Subcutaneous adipose tissue (tissue), 4 donors: ENCODE data around the gene CDKN2B-AS1. TPM values are rescaled to one million over a fixed set of nuclear protein-coding genes. Genes with fewer than 3 reads are reported as not detected.

Experiments
- total RNA-seq, 4 donors: library from RNA; depleted of rRNA; stranded (reverse); fragments of >200 nt; gene quantifications; one replicate each; pipeline ENCODE4 v1.1.0, GENCODE V29; 2016
- TF ChIP-seq, protein P1 (sequence below): fragments of 450-650 bp; IDR thresholded peaks from one replicate; pipeline ENCODE4 v1.5.1; 2016; ENCODE audit warnings: low read depth, mild to moderate bottlenecking, control low read depth, antibody characterized with exemption, moderate library complexity

Gene CDKN2B-AS1
- 1 to 10 TPM in 1 of 4 donors, not detected in 3; 6.1 TPM for total RNA-seq

DNA sequence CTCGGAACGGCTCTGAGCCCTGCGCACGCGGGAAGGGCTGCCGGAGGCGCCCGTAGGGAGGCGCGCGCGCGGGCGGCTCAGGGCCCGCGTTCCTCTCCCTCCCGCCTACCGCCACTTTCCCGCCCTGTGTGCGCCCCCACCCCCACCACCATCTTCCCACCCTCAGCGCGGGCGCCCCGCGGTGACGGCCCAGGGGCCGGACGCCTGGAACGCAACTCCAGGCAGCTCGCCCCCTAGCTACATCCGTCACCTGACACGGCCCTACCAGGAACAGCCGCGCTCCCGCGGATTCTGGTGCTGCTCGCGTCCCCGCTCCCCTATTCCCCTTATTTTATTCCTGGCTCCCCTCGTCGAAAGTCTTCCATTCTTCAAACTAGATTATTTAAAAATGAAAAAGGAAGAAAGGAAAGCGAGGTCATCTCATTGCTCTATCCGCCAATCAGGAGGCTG is at the start of gene CDKN2B-AS1:
CDKN2B-AS1 (plus strand) TSS at position 236 of the 450 bp plus-strand sequence.
- TF ChIP-seq, protein P1, sequence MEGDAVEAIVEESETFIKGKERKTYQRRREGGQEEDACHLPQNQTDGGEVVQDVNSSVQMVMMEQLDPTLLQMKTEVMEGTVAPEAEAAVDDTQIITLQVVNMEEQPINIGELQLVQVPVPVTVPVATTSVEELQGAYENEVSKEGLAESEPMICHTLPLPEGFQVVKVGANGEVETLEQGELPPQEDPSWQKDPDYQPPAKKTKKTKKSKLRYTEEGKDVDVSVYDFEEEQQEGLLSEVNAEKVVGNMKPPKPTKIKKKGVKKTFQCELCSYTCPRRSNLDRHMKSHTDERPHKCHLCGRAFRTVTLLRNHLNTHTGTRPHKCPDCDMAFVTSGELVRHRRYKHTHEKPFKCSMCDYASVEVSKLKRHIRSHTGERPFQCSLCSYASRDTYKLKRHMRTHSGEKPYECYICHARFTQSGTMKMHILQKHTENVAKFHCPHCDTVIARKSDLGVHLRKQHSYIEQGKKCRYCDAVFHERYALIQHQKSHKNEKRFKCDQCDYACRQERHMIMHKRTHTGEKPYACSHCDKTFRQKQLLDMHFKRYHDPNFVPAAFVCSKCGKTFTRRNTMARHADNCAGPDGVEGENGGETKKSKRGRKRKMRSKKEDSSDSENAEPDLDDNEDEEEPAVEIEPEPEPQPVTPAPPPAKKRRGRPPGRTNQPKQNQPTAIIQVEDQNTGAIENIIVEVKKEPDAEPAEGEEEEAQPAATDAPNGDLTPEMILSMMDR: no peak

GRCh38 chr9:21945606-21946005 is 49.0 kb upstream of the CDKN2B-AS1 start:
- TF ChIP-seq, protein P1: no peak

- TF ChIP-seq, protein P1: no peak
Measured at GRCh38 chr9:21958833-21959232, 35.8 kb upstream of the CDKN2B-AS1 start.

- TF ChIP-seq, protein P1: no peak
Measured at GRCh38 chr9:21961569-21961968, 33.0 kb upstream of the CDKN2B-AS1 start.

GRCh38 chr9:21964925-21965385 is 29.6 kb upstream of the CDKN2B-AS1 start:
- TF ChIP-seq, protein P1: no peak

DNA sequence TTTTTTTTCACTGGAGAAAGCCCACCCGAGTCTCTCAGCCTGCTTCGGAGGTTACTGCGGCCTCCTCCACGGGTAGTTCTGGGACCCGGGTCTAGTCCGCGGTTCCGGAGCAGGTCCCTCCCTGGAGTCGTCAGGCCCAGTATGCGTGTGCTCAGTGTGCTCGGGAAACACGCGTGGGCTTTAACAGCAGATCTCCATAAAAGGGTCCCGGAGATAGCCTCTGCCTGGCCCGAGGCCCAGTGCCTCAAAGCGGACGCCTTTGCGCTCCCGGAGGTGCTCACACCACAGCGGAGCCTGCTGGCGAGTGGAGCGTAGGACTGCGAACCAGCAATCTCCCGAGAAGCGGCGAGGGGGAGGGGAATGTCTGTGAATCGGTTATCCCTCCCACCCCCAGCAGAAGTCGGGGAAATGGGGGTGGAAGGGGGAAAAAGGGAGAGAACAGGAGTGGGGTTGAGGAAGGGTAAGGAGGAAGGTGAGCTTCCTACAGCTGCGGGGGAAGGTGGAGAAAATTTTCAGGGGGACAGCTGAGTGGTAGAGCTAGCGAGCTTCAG is 29.1 kb upstream of the CDKN2B-AS1 start:
- TF ChIP-seq, protein P1: no peak

DNA sequence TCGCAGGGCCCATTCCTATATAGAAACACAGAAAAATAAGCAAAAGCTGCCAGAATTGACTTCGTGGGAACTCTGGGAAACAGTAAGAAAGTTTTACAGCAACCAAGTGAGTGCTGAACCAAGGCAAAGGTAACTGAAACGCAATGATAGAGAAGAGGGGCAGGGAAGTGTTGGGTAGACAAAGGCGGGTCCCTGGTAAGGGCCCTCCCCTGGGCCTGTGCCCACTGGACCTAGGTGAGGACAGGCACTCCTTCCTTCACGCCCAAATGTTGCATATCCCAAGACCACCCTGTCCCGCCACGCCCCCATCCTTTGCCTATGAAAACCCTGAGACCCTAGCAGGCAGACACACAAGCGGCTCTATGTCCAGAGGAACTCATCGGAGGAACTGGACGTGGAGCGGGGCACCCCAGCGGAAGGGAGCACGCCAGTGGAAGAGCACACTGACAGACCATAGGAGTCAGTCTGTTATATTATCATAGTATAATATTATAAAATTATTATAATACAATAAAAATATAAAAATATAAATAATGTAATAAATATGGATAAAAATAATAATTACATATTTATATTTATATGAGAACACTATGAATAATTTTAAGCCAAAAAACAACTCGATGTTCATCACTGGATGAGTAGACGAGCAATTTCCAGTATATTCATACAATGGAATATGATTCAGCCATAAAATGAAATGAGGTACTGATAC is 28.3 kb upstream of the CDKN2B-AS1 start:
- TF ChIP-seq, protein P1: no peak
